Jurkat, Clone E6-1 (cell line): ENCODE data around the gene ZNHIT3. TPM values are rescaled to one million over a fixed set of nuclear protein-coding genes. Genes with fewer than 3 reads are reported as not detected.
A peak's percentile ranks its signal among the peaks of the same experiment; 100 is the strongest.
"Not testable (repeated sequence)": the region's sequence is repeated elsewhere in the genome, so short reads cannot be mapped to it uniquely, and the experiment has no call there.

Experiments
- DNase-seq: peaks from one replicate; pipeline ENCODE4 v3.0.0-alpha.2; 2011; ENCODE audit warnings: low read depth, low spot score
- H3K4me3 ChIP-seq: 2 replicates; pipeline ENCODE4 v1.5.1; 2011; ENCODE audit warnings: mild to moderate bottlenecking, low read length, control low read depth, moderate library complexity
- polyA plus RNA-seq: library from polyadenylated mRNA; unstranded; fragments of >200 nt; gene quantifications from one replicate; pipeline ENCODE4 v1.2.1, GENCODE V29; 2012; ENCODE audit warnings: missing spikeins; ENCODE audit not compliant: insufficient read length, insufficient read depth

Gene ZNHIT3
- polyA plus RNA-seq = 102 TPM

DNA sequence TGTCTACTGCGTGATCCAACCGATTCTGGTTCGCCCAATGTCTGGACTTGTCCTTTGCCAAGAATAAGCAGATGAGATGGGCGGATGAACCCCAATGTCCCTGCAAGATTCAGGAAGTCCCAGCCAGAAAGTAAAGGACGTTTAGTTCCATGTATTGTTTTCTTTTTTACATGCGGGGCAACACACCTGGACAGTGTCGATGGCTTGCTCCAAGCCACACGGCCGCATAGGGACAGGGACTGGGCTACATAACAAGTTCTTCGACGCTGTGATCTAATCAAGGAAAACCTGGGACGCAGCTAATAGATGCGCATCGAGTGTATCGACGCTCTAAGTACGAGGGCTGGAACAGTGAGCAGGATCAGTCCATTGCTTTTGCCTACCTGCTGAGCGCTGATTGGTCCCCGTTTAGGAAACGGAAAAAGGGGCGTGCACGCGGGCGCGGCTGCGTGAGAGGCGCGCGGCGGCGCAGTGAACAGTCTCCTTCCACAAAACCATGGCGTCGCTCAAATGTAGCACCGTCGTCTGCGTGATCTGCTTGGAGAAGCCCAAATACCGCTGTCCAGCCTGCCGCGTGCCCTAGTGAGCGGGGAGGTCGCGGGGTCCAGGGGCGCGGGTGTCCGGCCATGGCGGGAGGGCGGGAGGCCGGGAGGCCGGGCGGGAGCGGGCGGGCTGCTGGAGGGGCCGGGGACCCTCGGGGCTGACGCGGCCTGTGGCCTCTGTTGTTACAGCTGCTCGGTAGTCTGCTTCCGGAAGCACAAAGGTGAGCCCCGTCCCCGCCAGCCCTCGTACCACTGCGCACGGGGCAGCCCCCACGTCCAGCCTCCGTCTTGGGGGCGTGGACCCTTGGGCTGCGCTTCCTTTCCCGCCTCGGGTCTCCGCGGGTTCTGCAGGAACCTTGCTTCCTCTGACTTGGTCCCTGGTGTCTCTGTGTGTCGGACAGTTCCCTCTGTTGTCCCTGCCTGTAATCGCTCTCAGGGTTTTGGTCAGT is at the start of gene ZNHIT3:
Gene ZNHIT3, plus strand, starts transcription at position 478 of the 991 bp plus-strand sequence. Its CDS starts 19 bp downstream, at position 497.
- DNase-seq = peak; percentile 93
- peak within 1 kb of the TSS; percentile 95 for H3K4me3 ChIP-seq

DNA sequence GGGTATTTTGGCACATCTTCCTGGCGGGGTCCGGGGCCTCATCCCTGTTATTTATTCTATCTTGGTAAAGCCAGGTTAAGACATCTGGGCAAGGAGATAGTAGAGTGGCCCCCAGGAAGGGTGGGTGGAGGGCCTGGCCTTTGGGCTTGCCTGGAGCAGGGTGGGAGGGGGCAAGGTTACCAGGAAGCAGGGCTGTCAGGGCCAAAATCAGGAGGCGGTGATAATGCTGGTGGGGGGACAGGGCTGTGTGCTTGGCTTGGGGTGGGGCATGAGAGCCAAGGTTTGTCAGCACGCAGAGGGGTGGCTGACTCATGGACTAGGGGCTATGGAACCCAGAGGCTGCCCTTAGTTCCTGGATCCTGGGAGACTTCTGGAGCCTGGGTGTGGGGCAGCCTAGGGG is 44.7 kb upstream of the ZNHIT3 start:
- H3K4me3 ChIP-seq, DNase-seq: not testable (repeated sequence)

DNA sequence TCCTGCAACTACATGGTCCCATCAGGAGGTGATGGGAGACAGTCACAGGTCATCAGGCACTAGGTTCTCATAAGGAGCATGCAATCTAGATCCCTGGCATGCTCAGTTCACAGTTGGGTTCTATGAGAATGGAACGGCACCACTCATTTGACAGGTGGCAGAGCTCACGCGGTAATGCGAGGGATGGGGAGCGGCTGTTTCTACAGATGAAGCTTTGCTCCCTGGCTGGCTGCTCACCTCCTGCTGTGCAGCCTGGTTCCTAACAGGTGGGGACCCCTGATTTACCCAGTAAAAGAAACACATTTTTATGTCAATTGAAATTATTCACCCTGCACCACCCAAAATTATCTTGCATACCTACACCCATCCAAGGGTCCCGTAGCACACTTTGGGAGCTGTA is 42.7 kb upstream of the ZNHIT3 start:
- no peak for DNase-seq
- no peak overlapping the region for H3K4me3 ChIP-seq

DNA sequence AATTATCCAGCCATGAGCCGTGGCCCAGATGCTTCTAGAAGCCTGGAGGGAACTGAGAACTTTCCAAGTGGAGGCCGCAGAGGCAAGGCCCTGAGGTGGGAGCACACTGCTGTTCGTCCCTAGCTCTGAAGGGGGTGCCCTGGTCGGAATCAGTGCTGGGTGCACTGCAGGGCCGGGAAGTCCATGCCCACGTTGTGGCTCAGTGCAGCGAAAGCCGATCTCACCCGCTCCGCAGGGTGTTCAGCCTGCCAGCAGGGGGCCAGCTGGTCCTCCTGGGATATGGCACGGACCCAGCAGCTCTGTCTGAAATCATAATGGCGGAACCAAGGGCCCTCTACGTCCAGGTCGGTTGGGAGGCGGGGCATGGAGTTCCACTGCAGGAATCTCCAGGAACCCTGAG is 36.5 kb upstream of the ZNHIT3 start:
- H3K4me3 ChIP-seq, DNase-seq: not testable (repeated sequence)

DNA sequence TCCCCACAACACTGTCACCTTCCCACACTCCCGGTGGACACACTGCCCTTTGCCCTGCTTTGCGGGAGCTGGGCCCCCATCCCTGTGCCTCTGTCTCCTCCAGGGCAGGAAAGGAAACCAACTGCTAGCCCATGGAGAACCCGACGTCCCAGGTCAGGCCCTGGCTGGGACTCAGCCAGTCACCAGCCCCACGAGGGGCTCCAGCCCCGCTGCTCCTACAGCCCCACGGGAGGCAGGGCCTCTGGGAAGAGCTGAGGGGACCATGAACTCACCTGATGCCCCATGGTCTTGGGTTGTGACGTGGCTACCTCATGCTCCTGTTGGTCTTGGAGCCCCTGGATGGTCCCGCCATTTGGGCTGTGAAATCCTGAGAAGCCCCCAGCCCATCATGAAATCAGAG is 33.6 kb upstream of the ZNHIT3 start:
- not testable (repeated sequence) for DNase-seq, H3K4me3 ChIP-seq

DNA sequence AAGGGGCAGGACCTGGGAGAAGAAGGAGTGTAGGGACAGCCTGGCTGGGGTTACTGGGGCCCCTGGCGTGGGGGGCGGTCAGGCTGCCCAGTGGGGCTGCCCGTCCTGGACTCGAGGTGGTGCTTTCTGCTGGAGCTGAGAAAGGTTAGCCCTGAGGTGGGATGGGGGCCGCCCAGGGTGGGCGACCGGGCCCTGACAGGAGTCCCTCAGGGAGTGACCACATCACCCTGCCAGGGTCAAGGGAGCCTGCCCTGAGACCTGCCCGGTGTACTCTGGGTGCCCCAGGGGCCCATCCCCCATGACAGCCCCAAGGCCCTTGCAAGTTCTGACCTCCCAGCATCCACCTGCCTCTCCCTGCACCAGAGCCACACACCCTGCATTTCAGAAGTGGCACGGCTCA is 28.8 kb upstream of the ZNHIT3 start:
- not testable (repeated sequence) for H3K4me3 ChIP-seq, DNase-seq

DNA sequence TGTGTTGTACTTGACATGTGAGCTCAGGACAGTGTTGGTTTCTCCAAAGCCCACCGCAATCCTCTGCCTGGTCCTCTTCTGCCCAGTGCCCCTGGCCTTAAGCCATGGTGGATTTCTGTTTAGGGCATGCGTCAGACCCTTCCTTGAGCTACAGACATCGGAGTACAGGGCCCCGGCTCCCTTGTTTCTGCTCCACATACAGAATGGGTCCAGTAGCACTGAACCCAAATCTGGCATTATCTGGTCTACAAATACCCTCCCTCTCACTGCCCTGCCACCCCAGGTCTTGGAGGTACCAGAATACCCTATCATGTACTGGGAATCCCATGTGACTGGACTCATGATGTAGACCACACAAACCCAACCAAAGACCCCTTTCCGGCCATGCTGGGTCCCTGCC is 27.4 kb upstream of the ZNHIT3 start:
- DNase-seq = no peak
- no peak overlapping the region for H3K4me3 ChIP-seq

DNA sequence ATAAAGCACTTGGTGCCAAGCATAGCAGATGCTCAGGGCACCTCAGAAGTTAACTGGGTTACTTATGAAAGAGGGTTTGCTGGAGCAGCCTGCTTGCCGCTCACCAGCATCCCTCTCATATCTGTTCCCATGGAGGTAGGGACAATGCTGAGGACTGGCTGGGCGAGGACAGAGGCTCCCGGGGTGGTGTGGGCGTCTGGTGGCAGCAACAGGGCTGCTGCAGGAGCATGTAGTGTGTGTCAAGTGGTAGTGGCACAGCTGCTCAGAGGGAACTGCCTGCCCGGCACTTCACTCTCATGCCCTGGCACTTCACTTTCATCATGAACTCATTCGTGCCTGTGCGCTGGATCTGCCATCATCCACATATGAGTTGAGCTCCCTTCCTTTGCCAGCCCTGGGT is 26.9 kb upstream of the ZNHIT3 start:
- DNase-seq = no peak
- no peak overlapping the region for H3K4me3 ChIP-seq

DNA sequence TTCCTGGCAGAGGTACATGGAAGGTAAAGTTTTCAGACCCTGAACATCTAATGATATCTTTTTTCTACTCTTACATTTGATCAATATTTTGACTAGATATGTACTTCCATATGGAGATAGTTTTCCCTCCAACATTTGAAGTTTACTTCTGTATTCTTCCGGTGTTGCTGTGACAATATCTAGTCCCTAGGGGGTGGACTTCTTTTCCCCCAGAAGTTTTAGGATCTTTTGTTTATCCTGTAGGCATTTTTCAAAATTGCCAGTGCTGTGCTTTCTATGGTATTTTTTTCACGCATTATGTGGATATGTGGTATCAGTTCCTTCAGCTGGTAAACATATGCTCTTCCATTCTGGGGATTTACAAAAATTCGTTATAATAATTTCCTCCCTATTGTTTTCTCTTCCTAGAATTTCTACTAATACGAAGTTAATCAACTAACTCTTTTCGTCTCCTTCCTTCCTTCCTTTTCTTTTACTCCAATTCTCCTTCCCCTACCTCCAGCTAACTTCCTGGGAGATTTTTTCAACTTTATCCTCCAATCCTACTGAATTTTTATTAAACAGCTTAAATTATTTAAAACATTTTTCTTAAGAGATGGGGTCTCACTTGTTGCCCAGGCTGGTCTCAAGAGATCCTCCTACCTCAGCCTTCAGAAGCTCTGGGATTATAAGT is 26.1 kb upstream of the ZNHIT3 start:
- no peak for DNase-seq
- no peak overlapping the region for H3K4me3 ChIP-seq

DNA sequence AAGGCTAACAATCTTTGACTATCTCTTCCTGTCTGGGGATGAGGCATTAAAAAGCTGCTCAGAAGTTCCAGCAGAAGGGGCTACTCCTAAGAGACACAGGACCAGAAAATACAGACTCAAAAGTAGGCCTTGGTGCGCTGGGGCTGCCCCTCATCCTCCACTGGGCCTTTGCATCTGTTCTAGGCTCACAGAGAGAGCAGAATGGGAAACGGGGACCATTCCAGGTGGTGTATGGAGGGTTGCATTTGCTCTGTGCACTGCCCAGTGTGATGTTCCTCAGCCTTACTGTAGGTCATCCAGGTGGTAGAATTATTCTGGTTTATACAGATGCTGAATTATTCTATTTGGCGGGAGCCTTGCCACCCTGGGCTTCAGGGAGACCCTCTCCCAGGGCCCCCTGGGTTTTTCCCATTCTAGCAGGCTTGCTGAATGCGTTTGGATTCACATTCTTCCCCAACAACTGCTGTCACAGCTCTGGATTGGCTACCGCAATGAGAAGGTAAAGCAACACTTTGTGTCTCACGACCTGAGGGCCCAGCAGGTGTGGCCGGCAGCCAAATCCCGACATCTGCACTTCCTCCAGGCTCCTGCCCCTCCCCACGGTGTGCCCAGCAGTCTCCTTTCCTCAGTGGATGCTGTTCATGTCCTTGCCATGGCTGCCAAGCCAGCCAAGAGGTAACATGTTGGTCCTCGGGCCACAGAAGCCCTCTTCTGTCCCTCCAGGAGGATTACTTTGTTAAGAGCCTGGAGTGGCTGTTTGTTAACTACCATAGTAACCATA is 25.0 kb upstream of the ZNHIT3 start:
- DNase-seq = no peak

DNA sequence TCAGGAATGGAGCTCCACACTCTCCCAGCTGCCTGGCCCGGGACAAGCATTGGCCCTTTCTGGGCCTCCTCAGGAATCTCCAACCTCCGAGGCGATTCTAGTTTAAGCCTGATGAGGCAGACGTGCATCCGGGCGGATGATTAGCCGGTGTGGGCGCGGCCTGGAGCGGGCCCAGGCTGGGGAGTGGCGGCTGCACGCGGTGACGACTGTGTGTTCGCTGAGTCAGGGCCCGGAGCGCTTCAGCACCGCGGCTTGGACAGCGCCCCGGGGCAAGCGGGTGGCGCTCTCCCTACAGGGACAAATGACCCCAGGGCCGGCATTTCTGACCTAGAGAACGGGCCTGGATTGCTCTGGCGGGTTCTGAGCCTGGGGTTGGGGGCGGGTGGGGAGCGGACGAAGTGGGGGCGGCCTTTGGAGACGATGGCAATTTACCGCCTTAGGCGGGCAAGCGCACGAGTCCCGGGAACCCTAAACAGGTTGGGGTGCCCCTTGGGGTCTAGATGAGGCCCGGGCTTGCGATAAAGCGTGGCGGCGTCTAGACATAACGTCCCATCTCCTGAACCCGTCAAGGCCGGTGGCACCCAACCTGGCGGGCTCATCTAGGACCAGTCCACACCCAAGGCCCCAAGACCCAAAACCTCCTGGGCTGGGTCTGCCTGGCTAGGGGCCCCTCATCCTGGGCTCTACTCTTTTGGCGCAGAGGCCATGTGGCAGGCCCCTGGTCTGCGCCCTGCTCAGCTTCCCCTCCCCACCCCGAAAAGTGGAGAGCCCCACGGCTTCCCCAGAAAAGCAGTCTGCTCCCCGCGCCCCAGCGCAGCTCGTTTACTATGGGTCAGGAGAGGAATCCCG is 22.3 kb upstream of the ZNHIT3 start:
- peak; percentile 32 for DNase-seq
- no peak overlapping the region for H3K4me3 ChIP-seq

More for the DNA sequence above, 25.0 kb upstream of the ZNHIT3 start:
- no peak overlapping the region for H3K4me3 ChIP-seq

DNA sequence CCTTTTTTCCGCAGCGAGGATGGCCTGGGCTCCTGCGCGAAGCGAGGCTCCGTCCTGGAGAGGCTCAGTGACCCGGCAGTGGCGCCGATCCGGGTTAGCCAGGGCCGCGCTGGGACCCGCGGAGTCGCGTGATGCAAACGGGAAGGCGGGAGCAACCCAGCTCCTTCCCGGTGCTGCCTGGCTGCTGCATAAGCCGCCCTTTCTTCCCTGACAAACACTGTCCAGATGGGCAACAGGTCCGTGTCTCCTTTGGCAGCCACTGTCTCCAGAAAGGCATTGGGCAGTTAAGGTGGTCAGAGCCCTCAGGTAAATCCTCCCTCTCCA is 21.8 kb upstream of the ZNHIT3 start:
- no peak overlapping the region for H3K4me3 ChIP-seq
- DNase-seq = no peak

DNA sequence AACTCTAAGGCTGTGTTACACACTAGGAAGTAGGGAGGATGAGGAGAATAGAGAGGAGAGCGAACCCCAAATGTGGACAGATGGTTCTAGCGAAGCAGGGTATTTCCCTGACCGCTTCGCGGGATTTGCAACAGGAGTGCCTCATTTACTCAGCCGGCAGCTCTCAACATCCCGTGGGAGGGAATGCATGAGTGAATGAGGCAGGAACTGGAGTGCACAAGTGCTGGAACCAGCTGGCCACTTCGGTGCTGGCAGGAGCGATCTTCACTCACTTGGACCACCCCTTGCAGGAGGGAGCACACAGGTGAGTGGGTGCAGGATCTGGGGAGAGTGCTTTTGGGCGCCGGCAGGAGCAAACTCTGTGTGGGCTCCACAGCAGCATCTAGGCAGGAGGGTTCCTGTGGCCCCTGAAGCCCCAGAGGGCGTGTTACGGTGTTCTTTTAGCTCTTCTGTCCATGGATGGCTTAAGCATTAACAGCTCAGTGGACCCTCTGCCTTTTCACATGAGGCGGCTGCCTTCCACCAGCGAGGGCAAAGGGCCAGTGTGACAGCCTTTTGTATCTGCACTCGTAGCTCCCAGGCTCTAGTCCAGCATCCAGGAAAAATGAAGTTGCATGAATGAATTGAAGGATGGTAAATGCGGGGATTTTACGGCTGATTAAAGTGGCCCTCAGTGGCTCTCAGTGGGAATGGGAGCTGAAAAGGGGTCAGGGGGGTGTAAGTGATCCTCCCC is 17.4 kb upstream of the ZNHIT3 start:
- no peak for DNase-seq

DNA sequence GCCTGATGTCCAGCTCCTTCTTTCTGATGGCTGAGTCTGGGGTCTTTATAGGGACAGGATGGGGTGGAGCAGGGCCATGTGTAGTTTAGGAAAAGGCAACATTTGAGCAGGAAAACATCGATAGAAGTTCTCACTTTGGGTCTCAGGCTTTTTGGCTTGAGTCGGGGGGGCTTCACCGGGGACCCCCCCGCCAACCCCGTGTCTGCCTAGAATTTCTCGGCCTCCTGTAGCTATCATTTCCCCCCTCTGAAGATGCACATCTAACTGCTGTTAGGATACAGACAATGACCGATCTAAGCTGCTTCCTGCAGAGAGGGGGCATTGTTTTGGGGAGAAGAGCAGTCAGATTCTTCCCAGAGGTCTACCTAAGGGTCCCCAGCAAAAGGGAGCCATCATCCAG is 16.7 kb upstream of the ZNHIT3 start:
- no peak overlapping the region for H3K4me3 ChIP-seq
- DNase-seq = no peak

More for the DNA sequence above, 17.4 kb upstream of the ZNHIT3 start:
- no peak overlapping the region for H3K4me3 ChIP-seq

DNA sequence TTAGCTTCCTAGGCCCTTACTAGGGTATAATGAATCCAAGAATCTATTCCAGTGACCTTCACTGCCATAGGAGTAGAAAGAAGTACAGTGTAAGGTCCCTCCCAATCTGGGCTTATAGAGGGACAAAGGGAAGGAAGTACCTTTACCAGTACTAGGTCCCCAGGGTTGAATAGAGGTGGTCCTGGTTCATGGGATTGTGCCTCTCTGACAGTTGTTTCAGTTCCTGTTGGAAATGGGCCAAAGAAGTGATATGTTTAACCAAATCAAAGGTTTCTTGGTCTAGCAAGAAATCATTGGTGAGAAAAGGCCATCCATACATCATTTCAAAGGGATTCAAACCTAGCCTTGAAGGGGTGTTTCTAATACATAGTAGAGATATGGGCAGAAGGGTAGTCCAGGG is 16.0 kb upstream of the ZNHIT3 start:
- DNase-seq = no peak
- no peak overlapping the region for H3K4me3 ChIP-seq

DNA sequence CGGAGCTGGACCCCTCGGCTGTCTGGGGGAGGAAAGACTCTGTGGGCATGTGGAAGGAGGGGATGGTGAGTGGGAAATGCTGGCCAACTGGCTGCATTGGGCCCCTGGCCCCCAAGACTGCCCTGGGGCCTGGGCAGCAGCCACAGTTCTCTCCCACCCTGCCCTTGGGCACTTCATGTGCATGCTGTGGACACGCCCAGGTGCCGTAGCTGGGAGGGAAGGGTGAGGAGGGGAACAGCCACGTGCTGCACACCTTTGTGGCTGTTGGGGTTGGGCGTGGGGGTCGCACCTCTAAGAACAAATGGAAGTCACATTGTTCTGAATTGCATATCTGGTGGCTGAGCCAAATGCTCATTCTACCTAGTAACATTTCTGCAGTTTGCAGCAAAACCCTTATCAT is 11.9 kb upstream of the ZNHIT3 start:
- DNase-seq = no peak
- no peak overlapping the region for H3K4me3 ChIP-seq

DNA sequence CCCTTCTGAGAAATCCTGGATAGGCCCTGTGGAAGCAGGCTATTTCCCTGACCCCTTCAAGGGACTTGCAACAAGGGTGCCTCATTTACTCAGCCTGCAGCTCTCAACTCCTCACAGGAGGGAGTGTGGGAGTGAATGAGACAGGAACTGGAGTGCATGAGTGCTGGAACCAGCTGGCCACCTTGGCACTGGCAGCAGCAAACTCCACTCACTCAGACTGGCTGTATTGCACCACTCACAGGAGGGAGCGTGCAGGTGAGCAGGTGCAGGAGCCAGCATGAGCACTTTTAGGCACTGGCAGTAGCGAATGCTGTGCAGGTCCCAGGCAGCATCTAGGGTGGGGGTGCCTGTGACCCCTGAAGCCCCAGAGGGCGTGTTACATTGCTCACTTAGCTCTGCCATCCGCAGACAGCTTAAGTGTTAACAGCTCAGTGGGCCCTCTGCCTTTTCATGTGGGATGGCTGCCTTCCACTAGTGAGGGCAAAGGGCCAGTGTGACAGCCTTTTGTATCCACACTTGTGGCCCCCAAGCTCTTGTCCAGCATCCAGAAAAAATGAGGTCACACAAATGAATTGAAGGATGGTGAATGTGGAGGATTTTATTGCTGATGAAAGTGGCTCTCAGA is 11.0 kb upstream of the ZNHIT3 start:
- no peak for DNase-seq
- no peak overlapping the region for H3K4me3 ChIP-seq

DNA sequence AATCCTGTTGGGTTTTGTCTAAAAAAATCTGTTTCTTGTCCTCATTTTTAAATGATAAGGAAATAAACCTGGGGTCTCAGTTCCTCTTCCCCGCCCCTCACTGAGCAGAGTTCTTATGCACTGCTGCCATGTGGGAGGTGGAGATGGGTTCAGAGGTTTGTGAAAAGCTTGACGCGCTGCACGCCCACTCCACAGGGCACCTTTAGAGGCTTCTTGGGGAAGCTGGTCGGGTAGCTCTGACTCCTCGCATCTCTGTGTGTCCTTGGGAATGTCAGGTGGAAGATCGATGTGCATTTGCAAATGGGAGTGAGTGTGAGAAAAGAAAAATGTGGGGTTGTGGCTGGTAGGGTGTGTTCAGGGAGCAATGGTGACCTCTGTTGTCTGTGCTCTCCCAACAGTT is 4.7 kb upstream of the ZNHIT3 start:
- no peak overlapping the region for H3K4me3 ChIP-seq
- no peak for DNase-seq
